K562 (cell line): Measurements from ENCODE around the gene SLC2A13. TPM values are rescaled to one million over a fixed set of nuclear protein-coding genes. Genes with fewer than 3 reads are reported as not detected.

Experiments used
- ATAC-seq: fragments of 200-7000 bp; cut with Tn5 transposase; 3 replicates; pipeline ENCODE4 v1.9.1; 2020; ENCODE audit warnings: moderate library complexity
- BruUV-seq: library from RNA; stranded (reverse); fragments of 400-500 nt; replicated peaks from 2 replicates; lab custom pipeline; 2021; lab: Mats Ljungman, UMichigan
- CTCF ChIA-PET: fragments of 300-600 bp; formaldehyde crosslinking; extraction: SDS; loops from one replicate; lab custom pipeline; 2021; ENCODE audit warnings: low intra/inter-chr PET ratio; lab: Yijun Ruan, JAX
- POLR2A ChIA-PET: fragments of 300-600, 350-650 bp; sonication (Branson Sonifier 250); formaldehyde crosslinking; extraction: SDS; loops from one replicate; lab custom pipeline; 2021; ENCODE audit warnings: antibody characterized with exemption, inconsistent platforms; lab: Yijun Ruan, JAX
- DNase-seq, 4 experiments: peaks; one replicate each; pipeline versions ENCODE4 v3.0.0 to v3.0.0-alpha.2; 2011 to 2018; ENCODE audit warnings: low spot score in 3 of 4, mixed read lengths in 3 of 4; ENCODE audit errors: extremely low read depth in 1 of 4
- FAIRE-seq: peaks from 2 replicates; lab custom pipeline; 2011; peaks lifted over from hg19 to GRCh38; lab: Jason Lieb, UNC
- H2AFZ ChIP-seq: 2 replicates; pipeline ENCODE4 v1.6.0; 2011; ENCODE audit warnings: low read depth, low read length, control low read depth, inconsistent platforms
- H3K27ac ChIP-seq: fragments of 200-600 bp; 3 replicates; pipeline ENCODE4 v1.8.0; 2011; ENCODE audit warnings: low read depth, mild to moderate bottlenecking, control low read depth, inconsistent platforms, low read length, moderate library complexity, mixed read lengths; ENCODE audit errors: extremely low read depth
- H3K27me3 ChIP-seq, 2 experiments: fragments of 300-600 bp in 1 of 2; 2 replicates in 1 of 2; 3 replicates in 1 of 2; pipeline versions ENCODE4 v1.6.0 to v1.8.0; 2011; ENCODE audit warnings: inconsistent platforms in 2 of 2, low read length in 2 of 2, mild to moderate bottlenecking in 1 of 2, mixed read lengths in 1 of 2, moderate library complexity in 1 of 2; ENCODE audit not compliant: control insufficient read depth in 2 of 2, insufficient read depth in 2 of 2
- H3K36me3 ChIP-seq: fragments of 300-600 bp; 3 replicates; pipeline ENCODE4 v1.8.0; 2011; ENCODE audit warnings: mild to moderate bottlenecking, low read length, inconsistent platforms; ENCODE audit not compliant: control insufficient read depth, insufficient read depth
- H3K4me1 ChIP-seq, 2 experiments: fragments of 200-600 bp in 1 of 2; replicated peaks in 1 of 2; 2 replicates in 1 of 2; 3 replicates in 1 of 2; pipeline versions ENCODE4 v1.5.1 to v1.8.0; 2011; ENCODE audit warnings: inconsistent platforms in 2 of 2, low read length in 2 of 2, mild to moderate bottlenecking in 1 of 2, mixed read lengths in 1 of 2, moderate library complexity in 1 of 2; ENCODE audit not compliant: control insufficient read depth in 2 of 2, insufficient read depth in 2 of 2
- H3K4me2 ChIP-seq: 2 replicates; pipeline ENCODE4 v1.6.1; 2011; ENCODE audit warnings: low read length, control low read depth, inconsistent platforms, mixed read lengths; ENCODE audit not compliant: insufficient read depth
- H3K4me3 ChIP-seq: fragments of 200-600 bp; sonication (generic), shearing (Covaris generic); 2 replicates; pipeline ENCODE4 v1.5.1; 2016; ENCODE audit warnings: control low read depth, inconsistent platforms
- H3K79me2 ChIP-seq: fragments of 200-600 bp; 3 replicates; pipeline ENCODE4 v1.8.0; 2011; ENCODE audit warnings: low read length, inconsistent platforms; ENCODE audit not compliant: control insufficient read depth, insufficient read depth
- H3K9ac ChIP-seq, 2 experiments: 2 replicates each; pipeline versions ENCODE4 v1.6.0 to v1.6.1; 2011; ENCODE audit warnings: low read depth in 2 of 2, low read length in 2 of 2, control low read depth in 1 of 2, inconsistent platforms in 1 of 2, mild to moderate bottlenecking in 1 of 2, mixed read lengths in 1 of 2; ENCODE audit not compliant: insufficient read depth in 1 of 2
- H3K9me1 ChIP-seq: one replicate; pipeline ENCODE4 v1.6.0; 2011; ENCODE audit warnings: inconsistent platforms, mild to moderate bottlenecking, low read length, moderate library complexity; ENCODE audit not compliant: control insufficient read depth, insufficient read depth
- H3K9me3 ChIP-seq: replicated peaks from 2 replicates; pipeline ENCODE4 v1.5.1; 2011; ENCODE audit warnings: low read depth, low read length, inconsistent platforms; ENCODE audit not compliant: control insufficient read depth, insufficient read depth
- H4K20me1 ChIP-seq: replicated peaks from 2 replicates; pipeline ENCODE4 v1.6.1; 2011; ENCODE audit warnings: low read length, inconsistent platforms, mixed read lengths; ENCODE audit not compliant: control insufficient read depth, insufficient read depth
- CHD1 ChIP-seq: fragments of 200-600 bp; sonication (generic); IDR thresholded peaks from one replicate; pipeline ENCODE4 v1.6.1; 2012; ENCODE audit warnings: mild to moderate bottlenecking, moderate library complexity, low read length, inconsistent platforms
- FOXA1 ChIP-seq: fragments of 450-650 bp; IDR thresholded peaks from 2 replicates; pipeline ENCODE4 v1.6.1; 2016; ENCODE audit warnings: mild to moderate bottlenecking, borderline replicate concordance
- KAT2B ChIP-seq: IDR thresholded peaks from one replicate; pipeline ENCODE4 v1.6.1; 2012; ENCODE audit warnings: low read depth, mild to moderate bottlenecking, control low read depth, inconsistent platforms, low read length, moderate library complexity
- MAFK ChIP-seq: IDR thresholded peaks from 2 replicates; pipeline ENCODE4 v1.6.1; 2011; ENCODE audit warnings: low read length, improper control_type of control experiment
- NELFE ChIP-seq: IDR thresholded peaks from 2 replicates; pipeline ENCODE4 v1.6.1; 2011; ENCODE audit warnings: mild to moderate bottlenecking; ENCODE audit not compliant: insufficient read depth, insufficient read length
- PURB ChIP-seq: sonication (generic); formaldehyde crosslinking; IDR thresholded peaks from 2 replicates; pipeline ENCODE4 v1.9.0; 2021; ENCODE audit warnings: low read depth, mild to moderate bottlenecking, missing genetic modification reagents
- ZNF507 ChIP-seq: conservative IDR thresholded peaks from 2 replicates; pipeline ENCODE4 v1.6.1; 2017; ENCODE audit warnings: missing genetic modification characterization, missing compliant biosample characterization
- in situ Hi-C: fragments of 300-500 bp; cut with MboI; formaldehyde crosslinking; loops from 4 replicates; pipeline ENCODE4 v1.15.0; 2018; ENCODE audit warnings: inconsistent platforms, mixed read lengths
- intact Hi-C: fragments of 100-400 bp; cut with micrococcal nuclease; formaldehyde crosslinking; loops from 2 replicates; pipeline ENCODE4 v1.14.2; 2022
- polyA plus RNA-seq, 8 experiments: library from polyadenylated mRNA; depleted of rRNA in 4 of 8; stranded (reverse) in 5 of 8; unstranded in 3 of 8; fragments of >200 nt; fragmentation: Nextera tagmentation in 2 of 8; fragmentation: Illumina TruSeq in 1 of 8; extraction: Ambion mirVana in 2 of 8; extraction: Trizol in 1 of 8; gene quantifications; 2 replicates each; pipeline versions ENCODE4 v1.2.1 to v1.2.3, GENCODE V29; 2011 to 2014; ENCODE audit warnings: inconsistent platforms in 1 of 8, missing spikeins in 1 of 8
- total RNA-seq, 7 experiments: library from RNA; depleted of rRNA in 6 of 7; stranded (reverse); fragments of >200 nt in 6 of 7; fragmentation: Illumina TruSeq in 2 of 7; extraction: Trizol in 2 of 7; gene quantifications; 2 replicates each; pipeline versions ENCODE4 v1.2.1 to v1.2.3, GENCODE V29; 2011 to 2021; ENCODE audit warnings: low replicate concordance in 1 of 7
- TF ChIP-seq, protein P1 (sequence below): fragments of 250-450 bp; sonication (Bioruptor Pico); IDR thresholded peaks from 2 replicates; pipeline ENCODE4 v1.8.0; 2021; ENCODE audit warnings: moderate library complexity, mild to moderate bottlenecking, inconsistent platforms
- TF ChIP-seq, protein P2 (sequence below): sonication (generic); formaldehyde crosslinking; IDR thresholded peaks from 2 replicates; pipeline ENCODE4 v1.8.0; 2022; ENCODE audit warnings: missing genetic modification reagents, mild to moderate bottlenecking, moderate library complexity, borderline replicate concordance

The SLC2A13 gene
- total and polyA plus RNA-seq, 9 of the 15 experiments (the other 6 are each of a cell fraction or from before 2014, with no cell fraction given): 1.7 to 12.4 (median 9.0) TPM

DNA sequence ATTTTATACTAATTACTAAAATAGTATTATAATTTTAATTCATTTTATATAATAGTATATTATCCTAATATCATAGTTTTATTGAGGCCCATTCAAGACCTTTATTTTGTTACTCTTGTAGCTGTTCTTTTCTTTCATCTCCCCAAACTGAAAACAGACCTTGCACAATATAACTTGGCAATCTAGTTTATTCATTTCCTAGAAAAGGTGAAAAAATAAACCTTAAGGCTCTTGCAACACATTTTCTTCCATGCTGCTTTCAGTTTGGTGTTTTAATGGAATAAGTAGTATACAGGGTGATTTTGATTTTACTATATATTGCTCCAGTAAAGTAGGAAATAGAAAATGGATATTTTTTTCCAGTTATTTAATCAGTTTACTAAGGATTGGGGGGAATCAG lies 174.0 kb downstream of the SLC2A13 start:
- no peak overlapping the region for H2AFZ ChIP-seq
- peaks cover 0 to 5% of the 10 kb centered on the region in 2 experiments; a peak in 2 of 5 replicates for H3K4me1 ChIP-seq
- ChIA-PET POLR2A (no interaction called here), CTCF (no interaction called here)
- no TSS peak for BruUV-seq
- TF ChIP-seq, protein P1, sequence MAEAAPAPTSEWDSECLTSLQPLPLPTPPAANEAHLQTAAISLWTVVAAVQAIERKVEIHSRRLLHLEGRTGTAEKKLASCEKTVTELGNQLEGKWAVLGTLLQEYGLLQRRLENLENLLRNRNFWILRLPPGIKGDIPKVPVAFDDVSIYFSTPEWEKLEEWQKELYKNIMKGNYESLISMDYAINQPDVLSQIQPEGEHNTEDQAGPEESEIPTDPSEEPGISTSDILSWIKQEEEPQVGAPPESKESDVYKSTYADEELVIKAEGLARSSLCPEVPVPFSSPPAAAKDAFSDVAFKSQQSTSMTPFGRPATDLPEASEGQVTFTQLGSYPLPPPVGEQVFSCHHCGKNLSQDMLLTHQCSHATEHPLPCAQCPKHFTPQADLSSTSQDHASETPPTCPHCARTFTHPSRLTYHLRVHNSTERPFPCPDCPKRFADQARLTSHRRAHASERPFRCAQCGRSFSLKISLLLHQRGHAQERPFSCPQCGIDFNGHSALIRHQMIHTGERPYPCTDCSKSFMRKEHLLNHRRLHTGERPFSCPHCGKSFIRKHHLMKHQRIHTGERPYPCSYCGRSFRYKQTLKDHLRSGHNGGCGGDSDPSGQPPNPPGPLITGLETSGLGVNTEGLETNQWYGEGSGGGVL (CRISPR knock-in tag): no peak
- no peak for TF ChIP-seq NELFE
- no peak for TF ChIP-seq PURB
- TF ChIP-seq KAT2B: no peak
- no peak for TF ChIP-seq MAFK
- no peak for TF ChIP-seq FOXA1
- no peak for TF ChIP-seq CHD1
- no peak for TF ChIP-seq ZNF507 (tag)
- TF ChIP-seq, protein P2, sequence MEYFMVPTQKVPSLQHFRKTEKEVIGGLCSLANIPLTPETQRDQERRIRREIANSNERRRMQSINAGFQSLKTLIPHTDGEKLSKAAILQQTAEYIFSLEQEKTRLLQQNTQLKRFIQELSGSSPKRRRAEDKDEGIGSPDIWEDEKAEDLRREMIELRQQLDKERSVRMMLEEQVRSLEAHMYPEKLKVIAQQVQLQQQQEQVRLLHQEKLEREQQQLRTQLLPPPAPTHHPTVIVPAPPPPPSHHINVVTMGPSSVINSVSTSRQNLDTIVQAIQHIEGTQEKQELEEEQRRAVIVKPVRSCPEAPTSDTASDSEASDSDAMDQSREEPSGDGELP (CRISPR knock-in tag): no peak
- H4K20me1 ChIP-seq: no peaks in the 10 kb centered on the region
- H3K36me3 ChIP-seq: no peaks in the 10 kb centered on the region
- no peaks in the 10 kb centered on the region for H3K9me3 ChIP-seq
- H3K79me2 ChIP-seq: no peaks in the 10 kb centered on the region; the same call in 2 of the 3 replicates
- DNase-seq: no peak
- ATAC-seq: no peak
- no peak overlapping the region for H3K4me2 ChIP-seq
- no peaks in the 10 kb centered on the region for H3K9me1 ChIP-seq
- H3K27me3 ChIP-seq: no peaks in the 10 kb centered on the region
- FAIRE-seq: no peak
- in situ Hi-C loops (no loop called here), intact Hi-C loops (no loop called here)
- no peak overlapping the region for H3K27ac ChIP-seq
- no peak overlapping the region for H3K9ac ChIP-seq
- no peak overlapping the region for H3K4me3 ChIP-seq
